ENCODE measurements around the gene MRTFB. TPM values are rescaled to one million over a fixed set of nuclear protein-coding genes. Genes with fewer than 3 reads are reported as not detected.

The MRTFB gene
- total RNA-seq, 1 experiment from 2014 or later, result 71.5 TPM

DNA sequence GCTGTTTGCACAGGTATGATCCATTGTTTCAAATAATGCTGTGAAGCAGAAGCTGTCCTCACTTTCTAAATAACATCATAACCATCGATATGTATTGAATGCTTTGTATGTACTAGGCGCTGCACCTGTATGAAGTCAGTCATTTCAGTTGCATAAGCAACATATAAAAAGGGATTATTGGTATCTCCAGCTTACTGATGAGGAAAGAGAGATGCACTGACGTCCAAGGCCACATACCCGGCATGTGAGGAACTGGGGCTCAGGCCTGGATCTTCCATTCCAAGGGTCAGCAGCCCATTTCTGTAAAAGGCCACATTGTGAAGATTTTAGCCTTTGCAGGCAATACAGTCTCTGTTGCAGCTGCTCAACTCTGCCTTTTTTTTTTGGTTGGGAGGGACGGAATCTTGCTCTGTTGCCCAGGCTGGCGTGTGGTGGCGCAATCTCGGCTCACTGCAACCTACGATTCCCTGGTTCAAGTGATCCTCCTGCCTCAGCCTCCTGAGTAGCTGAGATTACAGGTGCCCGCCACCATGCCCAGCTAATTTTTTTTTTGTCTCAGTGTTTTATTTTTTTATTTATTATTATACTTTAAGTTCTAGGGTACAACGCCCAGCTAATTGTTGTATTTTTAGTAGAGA lies 244.7 kb downstream of the MRTFB start:
- DNase-seq, result no peak
- no peaks in the 10 kb centered on the region for H3K27me3 ChIP-seq (ENCODE audit: insufficient read depth, low read depth)
- H3K9me2 ChIP-seq (ENCODE audit: insufficient read depth), result no peaks in the 10 kb centered on the region
- H3K79me2 ChIP-seq (ENCODE audit: low read depth), result peaks cover 100% of the 10 kb centered on the region
- H2AFZ ChIP-seq, result no peak overlapping the region
- no peak overlapping the region for H3K27ac ChIP-seq
- POLR2A ChIA-PET (ENCODE audit: unreplicated experiment), result interaction anchor here (0.6 kb wide), 1 partner anchor 188 kb away, joined by 3 read pairs; no protein-coding TSS in a partner anchor
- no peak overlapping the region for H3K4me3 ChIP-seq
- peaks cover 59% of the 10 kb centered on the region for H3F3A ChIP-seq (ENCODE audit: insufficient read depth, low read depth)
- peaks cover 49% of the 10 kb centered on the region for H4K20me1 ChIP-seq (ENCODE audit: insufficient read depth)
- H3K4me1 ChIP-seq (replicated peaks; ENCODE audit: insufficient read depth), result peaks cover 30% of the 10 kb centered on the region
- no peak for TF ChIP-seq EZH2 (IDR thresholded peaks at IDR 0.05; ENCODE audit: low read depth)
- TF ChIP-seq, protein P1, sequence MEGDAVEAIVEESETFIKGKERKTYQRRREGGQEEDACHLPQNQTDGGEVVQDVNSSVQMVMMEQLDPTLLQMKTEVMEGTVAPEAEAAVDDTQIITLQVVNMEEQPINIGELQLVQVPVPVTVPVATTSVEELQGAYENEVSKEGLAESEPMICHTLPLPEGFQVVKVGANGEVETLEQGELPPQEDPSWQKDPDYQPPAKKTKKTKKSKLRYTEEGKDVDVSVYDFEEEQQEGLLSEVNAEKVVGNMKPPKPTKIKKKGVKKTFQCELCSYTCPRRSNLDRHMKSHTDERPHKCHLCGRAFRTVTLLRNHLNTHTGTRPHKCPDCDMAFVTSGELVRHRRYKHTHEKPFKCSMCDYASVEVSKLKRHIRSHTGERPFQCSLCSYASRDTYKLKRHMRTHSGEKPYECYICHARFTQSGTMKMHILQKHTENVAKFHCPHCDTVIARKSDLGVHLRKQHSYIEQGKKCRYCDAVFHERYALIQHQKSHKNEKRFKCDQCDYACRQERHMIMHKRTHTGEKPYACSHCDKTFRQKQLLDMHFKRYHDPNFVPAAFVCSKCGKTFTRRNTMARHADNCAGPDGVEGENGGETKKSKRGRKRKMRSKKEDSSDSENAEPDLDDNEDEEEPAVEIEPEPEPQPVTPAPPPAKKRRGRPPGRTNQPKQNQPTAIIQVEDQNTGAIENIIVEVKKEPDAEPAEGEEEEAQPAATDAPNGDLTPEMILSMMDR (conservative IDR thresholded peaks at IDR 0.05), result no peak
- no peak overlapping the region for H3K4me2 ChIP-seq
- no peaks in the 10 kb centered on the region for H3K9me3 ChIP-seq (ENCODE audit: insufficient read depth, low read depth)
- peaks cover 5% of the 10 kb centered on the region; the same call in 1 of the 2 replicates for H3K36me3 ChIP-seq (ENCODE audit: low read depth)
- intact Hi-C loops (cut with micrococcal nuclease; ENCODE audit: unreplicated experiment), result no loop called here
- BruUV-seq (replicated peaks), result no TSS peak
- CTCF ChIA-PET, result interaction anchor here (0.5 to 0.6 kb wide), 2 partner anchors 11 to 123 kb away, joined by 3 to 7 read pairs; no protein-coding TSS in a partner anchor

Small RNA genes lying within 50 kb of the gene (microRNA-seq; reads per million reads assigned to microRNA genes)
- gene MIR193B (ENCODE audit: borderline number of aligned reads, borderline replicate concordance) (1,480 reads per million, percentile 79 among the genes with 10 or more reads in this experiment), gene MIR365A (ENCODE audit: borderline number of aligned reads, borderline replicate concordance) (39.0 reads per million, percentile 39 among the genes with 10 or more reads in this experiment)

Other genes with a start within 250 kb of the MRTFB start
- 13.5 and 17.4 TPM in 2 replicates for gene ERCC4, start 151.2 kb upstream of the MRTFB start, total RNA-seq (2021)

Data from PC-9 (cell line).